Right lobe of liver (tissue), 6 donors: Measurements from ENCODE around the gene KAZN. TPM values are rescaled to one million over a fixed set of nuclear protein-coding genes. Genes with fewer than 3 reads are reported as not detected.

Experiments
- ATAC-seq, 4 donors: fragments of 200-7000 bp; cut with Tn5 transposase; one replicate each; pipeline ENCODE4 v1.9.1; 2020; ENCODE audit warnings: mild to moderate bottlenecking in 4 of 4, moderate library complexity in 4 of 4
- DNase-seq, 3 donors: peaks; one replicate each; pipeline ENCODE4 v3.0.0-alpha.2; 2020
- H3K27ac ChIP-seq, 3 donors: fragments of 200-600 bp; one replicate each; pipeline ENCODE4 v1.8.0; 2022
- H3K27me3 ChIP-seq, 2 donors: fragments of 200-600 bp; one replicate each; pipeline ENCODE4 v1.8.0; 2022
- H3K36me3 ChIP-seq, 4 donors: fragments of 200-600 bp; sonication (generic) in 1 of 4; one replicate each; pipeline versions ENCODE4 v1.5.1 to v1.8.0; 2017 to 2022; ENCODE audit warnings: control low read depth in 1 of 4
- H3K4me1 ChIP-seq, 4 donors: fragments of 200-600 bp; sonication (generic) in 1 of 4; one replicate each; pipeline versions ENCODE4 v1.5.1 to v1.8.0; 2017 to 2022; ENCODE audit warnings: control low read depth in 1 of 4
- H3K4me3 ChIP-seq, 3 donors: fragments of 200-600 bp; one replicate each; pipeline ENCODE4 v1.8.0; 2022
- H3K9me3 ChIP-seq, 4 donors: fragments of 200-600 bp; sonication (generic) in 1 of 4; one replicate each; pipeline versions ENCODE4 v1.5.1 to v1.8.0; 2017 to 2022; ENCODE audit warnings: control low read depth in 1 of 4
- CTCF ChIP-seq, 4 donors: fragments of 200-600 bp in 3 of 4; fragments of 450-650 bp in 1 of 4; IDR thresholded peaks; one replicate each; pipeline versions ENCODE4 v1.5.1 to v1.8.0; 2016 to 2022; ENCODE audit warnings: antibody characterized with exemption in 4 of 4, mild to moderate bottlenecking in 2 of 4
- POLR2A ChIP-seq: fragments of 450-650 bp; IDR thresholded peaks from one replicate; pipeline ENCODE4 v1.6.1; 2017; ENCODE audit warnings: antibody characterized with exemption, mild to moderate bottlenecking
- WGBS: methylation state at CpG from one replicate; pipeline ENCODE4 v1.1.6; 2018; ENCODE audit warnings: low coverage, low lambda C conversion rate; ENCODE audit not compliant: insufficient coverage; ENCODE audit errors: missing lambda C conversion rate; 5-methylcytosine and 5-hydroxymethylcytosine counted together
- intact Hi-C, 2 donors: fragments of 100-400 bp; cut with DNase I; formaldehyde crosslinking; loops; one replicate each; pipeline versions ENCODE4 v1.11.2 to v1.14.1; 2022
- total RNA-seq, 6 experiments: library from RNA; depleted of rRNA in 2 of 6; stranded (reverse); fragments of >200 nt in 2 of 6; fragmentation: NEBNext Ultra II Directional in 3 of 6; extraction: Animal tissue kit (Norgen Biotek cat#: 25700) in 3 of 6; gene quantifications; one replicate each; pipeline versions ENCODE4 v1.1.0 to v1.2.4, GENCODE V29; 2016 to 2023
- donor health status: DM: no; HTN: yes; CAD: no.
- donor health status: DM: no; HTN: no; CAD: no.
- donor health status: DM: no; HTN: no; CAD: no.
- donor health status: DM: no; HTN: yes; CAD: no.
- donor health status: DM: no; HTN: yes; CAD: no.

Gene KAZN
- total RNA-seq, 6 experiments from 2014 or later, result 1.5 to 7.2 (median 2.7) TPM

DNA sequence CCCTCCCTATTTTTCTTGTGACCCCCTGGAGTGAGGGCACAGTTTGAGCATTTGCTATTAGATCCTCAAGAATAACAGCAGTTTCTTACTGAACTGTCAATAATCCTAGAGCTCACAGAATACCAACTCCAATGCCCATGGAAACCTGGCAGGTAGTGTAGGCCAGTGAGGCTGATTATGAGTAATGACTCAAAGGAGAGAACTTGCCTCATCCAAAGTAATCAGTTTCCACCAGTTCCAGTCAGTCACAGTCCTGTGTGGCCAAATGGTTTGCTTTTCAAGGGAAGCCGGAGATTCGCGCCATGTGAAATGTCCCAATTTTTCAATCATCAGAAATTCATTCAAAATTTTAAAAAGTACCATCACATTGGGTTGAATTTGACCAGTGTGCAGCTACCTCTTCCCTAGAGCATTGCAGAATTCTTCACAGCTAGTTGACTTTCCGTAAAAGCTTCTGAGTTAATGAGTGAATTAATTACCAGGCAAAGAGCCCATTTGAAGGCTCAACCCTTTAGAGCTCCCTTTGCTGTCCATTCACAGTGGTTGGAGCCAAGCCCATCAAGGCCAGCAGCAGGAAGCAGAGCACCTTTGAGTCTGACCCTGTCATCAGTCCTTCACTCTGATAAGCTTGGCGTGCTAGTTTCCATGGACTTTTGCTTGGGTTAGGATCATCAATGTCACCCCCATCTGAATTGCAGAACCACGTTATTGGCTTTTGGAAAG is 170.3 kb downstream of the KAZN start:
- H3K36me3 ChIP-seq, result no peaks in the 10 kb centered on the region
- H3K27me3 ChIP-seq, result no peaks in the 10 kb centered on the region
- ATAC-seq (no peak), DNase-seq (no peak)
- no peak overlapping the region for H3K4me3 ChIP-seq
- no peaks in the 10 kb centered on the region for H3K9me3 ChIP-seq
- no peak for TF ChIP-seq POLR2A
- WGBS, result 71% methylated on average over 6 of the region's 6 CpGs
- H3K27ac ChIP-seq, result no peak overlapping the region
- intact Hi-C loops, result no loop called here
- H3K4me1 ChIP-seq, result no peaks in the 10 kb centered on the region

DNA sequence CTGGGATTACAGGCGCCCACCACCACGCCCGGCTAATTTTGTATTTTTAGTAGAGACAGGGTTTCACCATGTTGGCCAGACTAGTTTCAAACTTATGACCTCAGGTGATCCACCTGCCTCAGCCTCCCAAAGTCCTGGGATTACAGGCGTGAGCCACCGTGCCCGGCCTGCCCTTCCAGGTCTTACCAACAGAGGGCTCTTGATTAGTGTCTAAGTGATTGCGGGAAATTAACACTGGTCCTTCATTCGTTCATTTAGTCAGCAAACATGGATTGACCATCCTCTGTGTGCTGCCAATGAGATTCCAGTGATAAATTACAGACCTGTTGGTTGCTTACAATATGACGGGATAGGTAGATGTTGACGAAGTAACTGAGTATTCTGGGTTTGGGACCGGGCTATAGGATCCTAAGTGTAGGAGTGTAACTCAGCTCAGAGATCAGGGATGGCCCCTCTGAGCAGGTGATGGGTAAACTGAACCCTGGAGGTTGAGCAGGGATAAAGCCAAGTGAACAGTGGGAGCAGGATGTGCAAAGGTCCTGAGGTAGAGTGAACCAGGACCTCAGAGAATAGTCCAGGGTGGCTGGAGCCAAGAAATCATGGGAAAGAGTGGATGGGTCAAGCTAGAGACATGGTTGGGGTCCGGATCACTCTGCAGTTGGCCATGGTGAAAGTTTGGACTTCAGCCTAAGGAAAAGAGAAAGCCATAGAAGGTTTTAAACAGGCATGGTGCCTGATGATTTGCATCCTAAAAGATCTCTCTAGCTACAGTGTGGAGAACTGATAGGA is 171.2 kb downstream of the KAZN start:
- H3K9me3 ChIP-seq, result no peaks in the 10 kb centered on the region
- WGBS, result 69% methylated on average over 11 of the region's 12 CpGs
- H3K36me3 ChIP-seq, result no peaks in the 10 kb centered on the region
- no peaks in the 10 kb centered on the region for H3K4me1 ChIP-seq
- no peaks in the 10 kb centered on the region for H3K27me3 ChIP-seq
- ATAC-seq, result no peak
- H3K4me3 ChIP-seq, result no peak overlapping the region
- TF ChIP-seq POLR2A (no peak), CTCF (IDR thresholded peaks at IDR 0.05) (no peak)
- intact Hi-C loops, result loop anchor here in 1 of 2 donors (10.0 kb wide), 1 partner anchor 255 kb away; no protein-coding TSS in a partner anchor
- no peak overlapping the region for H3K27ac ChIP-seq
- no peak for DNase-seq

DNA sequence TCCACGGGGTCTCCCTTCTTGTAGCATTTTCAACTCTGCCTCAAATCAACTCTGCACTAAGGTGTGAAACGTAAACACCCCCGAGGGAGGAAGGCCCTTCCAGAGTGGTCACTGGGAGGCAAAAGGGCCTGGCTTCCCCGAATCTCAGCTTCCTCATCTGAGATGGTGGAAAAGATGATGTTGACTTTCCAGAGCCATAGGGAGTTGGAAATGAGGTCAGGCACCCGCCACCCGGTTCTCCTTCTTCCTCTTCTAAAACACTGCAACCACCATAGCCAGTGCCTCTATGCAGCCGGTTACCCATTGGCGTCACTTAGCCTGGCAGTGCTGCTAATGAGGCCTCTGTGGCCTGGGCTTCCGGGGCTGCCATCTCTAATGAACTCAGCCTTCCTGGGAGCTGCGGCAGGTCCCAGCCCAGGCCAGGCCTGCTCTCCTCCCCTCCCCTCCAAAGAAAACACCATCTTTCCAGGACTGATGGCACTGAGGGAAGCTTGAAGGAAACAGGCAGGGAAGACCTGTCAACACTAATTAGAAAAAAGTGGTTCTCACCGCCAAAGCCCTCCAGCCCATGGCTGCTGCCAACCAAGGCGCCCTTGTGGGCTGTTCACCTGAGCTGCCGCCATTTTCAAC is 175.0 kb downstream of the KAZN start:
- Histone ChIP-seq H3K4me1 (no peaks in the 10 kb centered on the region), H3K4me3 (no peak overlapping the region), H3K9me3 (no peaks in the 10 kb centered on the region), H3K27me3 (no peaks in the 10 kb centered on the region), H3K27ac (no peak overlapping the region), H3K36me3 (no peaks in the 10 kb centered on the region)
- intact Hi-C loops, result loop anchor here in 1 of 2 donors (10.0 kb wide), 1 partner anchor 251 kb away; no protein-coding TSS in a partner anchor
- TF ChIP-seq POLR2A, result no peak
- no peak for TF ChIP-seq CTCF (IDR thresholded peaks at IDR 0.05)
- DNase-seq (no peak), ATAC-seq (no peak)
- WGBS, result 64% methylated on average over 7 of the region's 13 CpGs

- intact Hi-C loops, result loop anchor here in 1 of 2 donors (10.0 kb wide), 1 partner anchor 251 kb away; no protein-coding TSS in a partner anchor
- Histone ChIP-seq H3K27ac (no peak overlapping the region), H3K4me3 (no peak overlapping the region), H3K36me3 (no peaks in the 10 kb centered on the region), H3K9me3 (no peaks in the 10 kb centered on the region), H3K27me3 (no peaks in the 10 kb centered on the region), H3K4me1 (no peaks in the 10 kb centered on the region)
- DNase-seq (no peak), ATAC-seq (no peak)
- TF ChIP-seq CTCF (IDR thresholded peaks at IDR 0.05) (no peak), POLR2A (no peak)
- 65% methylated on average over 5 of the region's 5 CpGs for WGBS
These were observed 175.7 kb downstream of the KAZN start for GRCh38 chr1:14774225-14774624.
